ENCODE results near the gene GPX4.

DNA sequence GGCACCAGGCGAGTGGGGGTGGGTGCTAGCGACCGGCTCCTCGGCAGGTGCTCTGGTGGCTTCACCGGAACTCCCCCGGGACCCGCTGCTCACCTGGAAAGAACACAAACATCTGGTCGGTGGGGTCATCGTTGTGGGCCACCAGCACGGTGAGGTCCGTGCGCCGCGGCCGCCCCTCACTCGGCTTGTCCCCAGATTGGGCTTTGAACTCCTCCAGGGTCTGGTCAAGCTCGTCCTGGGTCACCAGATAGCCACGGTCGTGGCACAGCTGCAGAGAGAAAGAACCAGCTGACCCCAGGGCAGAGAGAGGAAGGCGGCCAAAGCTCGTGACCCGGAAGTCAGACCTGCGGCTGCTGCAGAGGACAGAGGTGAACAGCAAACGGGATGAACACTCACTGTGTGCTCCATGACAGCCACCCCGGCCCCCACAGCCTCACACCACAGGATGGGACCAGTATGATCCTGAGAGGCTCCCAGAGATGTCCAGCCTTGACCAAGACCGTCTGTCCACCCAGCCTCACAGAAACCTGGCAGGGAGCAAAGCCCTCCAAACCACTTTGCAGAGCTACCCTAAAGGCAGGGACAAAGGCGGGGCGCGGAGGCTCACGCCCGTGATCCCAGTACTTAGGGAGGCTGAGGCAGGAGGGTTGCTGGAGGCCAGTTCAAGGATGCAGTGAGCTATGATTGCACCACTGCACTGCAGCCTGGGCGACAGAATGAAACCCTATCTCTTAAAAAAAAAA is 9.8 kb upstream of the GPX4 start:
- TF ChIP-seq, protein P1, sequence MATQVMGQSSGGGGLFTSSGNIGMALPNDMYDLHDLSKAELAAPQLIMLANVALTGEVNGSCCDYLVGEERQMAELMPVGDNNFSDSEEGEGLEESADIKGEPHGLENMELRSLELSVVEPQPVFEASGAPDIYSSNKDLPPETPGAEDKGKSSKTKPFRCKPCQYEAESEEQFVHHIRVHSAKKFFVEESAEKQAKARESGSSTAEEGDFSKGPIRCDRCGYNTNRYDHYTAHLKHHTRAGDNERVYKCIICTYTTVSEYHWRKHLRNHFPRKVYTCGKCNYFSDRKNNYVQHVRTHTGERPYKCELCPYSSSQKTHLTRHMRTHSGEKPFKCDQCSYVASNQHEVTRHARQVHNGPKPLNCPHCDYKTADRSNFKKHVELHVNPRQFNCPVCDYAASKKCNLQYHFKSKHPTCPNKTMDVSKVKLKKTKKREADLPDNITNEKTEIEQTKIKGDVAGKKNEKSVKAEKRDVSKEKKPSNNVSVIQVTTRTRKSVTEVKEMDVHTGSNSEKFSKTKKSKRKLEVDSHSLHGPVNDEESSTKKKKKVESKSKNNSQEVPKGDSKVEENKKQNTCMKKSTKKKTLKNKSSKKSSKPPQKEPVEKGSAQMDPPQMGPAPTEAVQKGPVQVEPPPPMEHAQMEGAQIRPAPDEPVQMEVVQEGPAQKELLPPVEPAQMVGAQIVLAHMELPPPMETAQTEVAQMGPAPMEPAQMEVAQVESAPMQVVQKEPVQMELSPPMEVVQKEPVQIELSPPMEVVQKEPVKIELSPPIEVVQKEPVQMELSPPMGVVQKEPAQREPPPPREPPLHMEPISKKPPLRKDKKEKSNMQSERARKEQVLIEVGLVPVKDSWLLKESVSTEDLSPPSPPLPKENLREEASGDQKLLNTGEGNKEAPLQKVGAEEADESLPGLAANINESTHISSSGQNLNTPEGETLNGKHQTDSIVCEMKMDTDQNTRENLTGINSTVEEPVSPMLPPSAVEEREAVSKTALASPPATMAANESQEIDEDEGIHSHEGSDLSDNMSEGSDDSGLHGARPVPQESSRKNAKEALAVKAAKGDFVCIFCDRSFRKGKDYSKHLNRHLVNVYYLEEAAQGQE (IDR thresholded peaks at IDR 0.05; ENCODE audit: insufficient read depth in 1 of 2, low read depth in 2 of 2, low read length in 2 of 2), result no peak
- TF ChIP-seq POLR2AphosphoS5 (IDR thresholded peaks at IDR 0.05; ENCODE audit: low read depth, low read length), result no peak
